T-helper 2 cell treated with Interferon-gamma antibody and Interleukin-4, amounts not matched to agents 5 μg/mL and 100 μg/mL, for 36 hours (primary cell): ENCODE data around the gene CANT1.
"Not testable (repeated sequence)": the region's sequence is repeated elsewhere in the genome, so short reads cannot be mapped to it uniquely, and the experiment has no call there.

Experiments used
- DNase-seq: peaks from one replicate; pipeline ENCODE4 v3.0.0; 2021; ENCODE audit warnings: low spot score
- H3K27ac Mint-ChIP-seq: one replicate; pipeline ENCODE4 v1.8.0; 2021; ENCODE audit warnings: mild to moderate bottlenecking, mixed read lengths
- H3K27me3 Mint-ChIP-seq: one replicate; pipeline ENCODE4 v1.8.0; 2021; ENCODE audit warnings: low read depth, mixed read lengths
- H3K36me3 Mint-ChIP-seq: one replicate; pipeline ENCODE4 v1.8.0; 2021; ENCODE audit warnings: low read depth, mixed read lengths
- H3K4me1 Mint-ChIP-seq: one replicate; pipeline ENCODE4 v1.8.0; 2021; ENCODE audit warnings: low read depth, mixed read lengths
- H3K4me3 Mint-ChIP-seq: one replicate; pipeline ENCODE4 v1.8.0; 2022; ENCODE audit warnings: mild to moderate bottlenecking, moderate library complexity, mixed read lengths
- H3K9me3 Mint-ChIP-seq: one replicate; pipeline ENCODE4 v1.8.0; 2021; ENCODE audit warnings: mixed read lengths

The CANT1 gene

GRCh38 chr17:79036596-79036995 is 27.0 kb upstream of the CANT1 start:
- Mint-ChIP-seq H3K4me3 (no peak overlapping the region), H3K36me3 (no peaks in the 10 kb centered on the region), H3K4me1 (no peaks in the 10 kb centered on the region), H3K27me3 (peaks cover 2% of the 10 kb centered on the region), H3K9me3 (no peaks in the 10 kb centered on the region), H3K27ac (no peak overlapping the region)
- no peak for DNase-seq

GRCh38 chr17:79036181-79036580 is 26.6 kb upstream of the CANT1 start:
- Mint-ChIP-seq H3K9me3 (no peaks in the 10 kb centered on the region), H3K4me3 (no peak overlapping the region), H3K4me1 (no peaks in the 10 kb centered on the region), H3K36me3 (no peaks in the 10 kb centered on the region), H3K27me3 (peaks cover 2% of the 10 kb centered on the region), H3K27ac (no peak overlapping the region)
- DNase-seq, result no peak

GRCh38 chr17:79035686-79036085 is 26.1 kb upstream of the CANT1 start:
- no peak overlapping the region for H3K4me3 Mint-ChIP-seq
- H3K27me3 Mint-ChIP-seq, result peaks cover 2% of the 10 kb centered on the region
- no peak overlapping the region for H3K27ac Mint-ChIP-seq
- H3K36me3 Mint-ChIP-seq, result no peaks in the 10 kb centered on the region
- H3K4me1 Mint-ChIP-seq, result no peaks in the 10 kb centered on the region
- H3K9me3 Mint-ChIP-seq, result no peaks in the 10 kb centered on the region
- DNase-seq, result no peak

- Mint-ChIP-seq H3K27ac (no peak overlapping the region), H3K36me3 (no peaks in the 10 kb centered on the region), H3K4me1 (no peaks in the 10 kb centered on the region), H3K4me3 (no peak overlapping the region), H3K9me3 (no peaks in the 10 kb centered on the region), H3K27me3 (peaks cover 5% of the 10 kb centered on the region)
- no peak for DNase-seq
Observed at GRCh38 chr17:79034931-79035485, 25.4 kb upstream of the CANT1 start.

GRCh38 chr17:79033741-79034501 is 24.4 kb upstream of the CANT1 start:
- no peak overlapping the region for H3K4me3 Mint-ChIP-seq
- H3K36me3 Mint-ChIP-seq, result no peaks in the 10 kb centered on the region
- peaks cover 5% of the 10 kb centered on the region for H3K27me3 Mint-ChIP-seq
- H3K27ac Mint-ChIP-seq, result no peak overlapping the region
- H3K4me1 Mint-ChIP-seq, result no peaks in the 10 kb centered on the region
- DNase-seq, result no peak
- no peaks in the 10 kb centered on the region for H3K9me3 Mint-ChIP-seq

GRCh38 chr17:79033046-79033616 is 23.6 kb upstream of the CANT1 start:
- no peaks in the 10 kb centered on the region for H3K36me3 Mint-ChIP-seq
- H3K4me1 Mint-ChIP-seq, result no peaks in the 10 kb centered on the region
- peaks cover 8% of the 10 kb centered on the region for H3K27me3 Mint-ChIP-seq
- no peaks in the 10 kb centered on the region for H3K9me3 Mint-ChIP-seq
- H3K4me3 Mint-ChIP-seq, result no peak overlapping the region
- DNase-seq, result no peak
- H3K27ac Mint-ChIP-seq, result no peak overlapping the region

- Mint-ChIP-seq H3K36me3 (no peaks in the 10 kb centered on the region), H3K27me3 (peaks cover 8% of the 10 kb centered on the region), H3K9me3 (no peaks in the 10 kb centered on the region), H3K4me3 (no peak overlapping the region), H3K4me1 (no peaks in the 10 kb centered on the region), H3K27ac (no peak overlapping the region)
- DNase-seq, result no peak
Observed at GRCh38 chr17:79031996-79032875, 22.7 kb upstream of the CANT1 start.

- H3K27me3 Mint-ChIP-seq, result peaks cover 14% of the 10 kb centered on the region
- H3K4me3 Mint-ChIP-seq, H3K9me3 Mint-ChIP-seq, H3K27ac Mint-ChIP-seq, DNase-seq, H3K36me3 Mint-ChIP-seq, H3K4me1 Mint-ChIP-seq: not testable (repeated sequence)
Observed at GRCh38 chr17:79030636-79031035, 21.1 kb upstream of the CANT1 start.

- peaks cover 2% of the 10 kb centered on the region for H3K4me1 Mint-ChIP-seq
- no peaks in the 10 kb centered on the region for H3K36me3 Mint-ChIP-seq
- H3K27me3 Mint-ChIP-seq, result peaks cover 22% of the 10 kb centered on the region
- DNase-seq, result no peak
- no peaks in the 10 kb centered on the region for H3K9me3 Mint-ChIP-seq
- H3K4me3 Mint-ChIP-seq, result no peak overlapping the region
- no peak overlapping the region for H3K27ac Mint-ChIP-seq
Observed at GRCh38 chr17:79029327-79030009, 19.9 kb upstream of the CANT1 start.

GRCh38 chr17:79028496-79029326 is 19.1 kb upstream of the CANT1 start:
- Mint-ChIP-seq H3K9me3 (no peaks in the 10 kb centered on the region), H3K27me3 (peaks cover 27% of the 10 kb centered on the region), H3K27ac (no peak overlapping the region), H3K36me3 (no peaks in the 10 kb centered on the region), H3K4me3 (no peak overlapping the region), H3K4me1 (peaks cover 5% of the 10 kb centered on the region)
- no peak for DNase-seq

- no peaks in the 10 kb centered on the region for H3K9me3 Mint-ChIP-seq
- H3K27ac Mint-ChIP-seq, result no peak overlapping the region
- DNase-seq, result no peak
- H3K36me3 Mint-ChIP-seq, result no peaks in the 10 kb centered on the region
- peaks cover 34% of the 10 kb centered on the region for H3K27me3 Mint-ChIP-seq
- peaks cover 5% of the 10 kb centered on the region for H3K4me1 Mint-ChIP-seq
- no peak overlapping the region for H3K4me3 Mint-ChIP-seq
Observed at GRCh38 chr17:79027925-79028491, 18.4 kb upstream of the CANT1 start.

- H3K9me3 Mint-ChIP-seq, result no peaks in the 10 kb centered on the region
- H3K27ac Mint-ChIP-seq, result no peak overlapping the region
- no peaks in the 10 kb centered on the region for H3K36me3 Mint-ChIP-seq
- no peak overlapping the region for H3K4me3 Mint-ChIP-seq
- peaks cover 5% of the 10 kb centered on the region for H3K4me1 Mint-ChIP-seq
- DNase-seq, result no peak
- H3K27me3 Mint-ChIP-seq, result peaks cover 38% of the 10 kb centered on the region
Observed at GRCh38 chr17:79027274-79027924, 17.8 kb upstream of the CANT1 start.
